Ishikawa (cell line): Measurements from ENCODE around the gene TMEM131.

Source experiments
- CEBPB ChIP-seq: IDR thresholded peaks from 2 replicates; pipeline ENCODE4 v1.6.1; 2012
- CREB1 ChIP-seq: IDR thresholded peaks from 2 replicates; pipeline ENCODE4 v1.6.1; 2012; ENCODE audit warnings: low read depth
- EGR1 ChIP-seq: IDR thresholded peaks from 2 replicates; pipeline ENCODE4 v1.6.1; 2012
- EP300 ChIP-seq: IDR thresholded peaks from 2 replicates; pipeline ENCODE4 v1.6.1; 2012; ENCODE audit warnings: borderline replicate concordance
- FOXM1 ChIP-seq: IDR thresholded peaks from 2 replicates; pipeline ENCODE4 v1.6.1; 2012; ENCODE audit warnings: low read depth, borderline replicate concordance
- MAX ChIP-seq: IDR thresholded peaks from 2 replicates; pipeline ENCODE4 v1.6.1; 2012
- NFIC ChIP-seq: IDR thresholded peaks from 2 replicates; pipeline ENCODE4 v1.6.1; 2012
- RAD21 ChIP-seq: IDR thresholded peaks from 2 replicates; pipeline ENCODE4 v1.6.1; 2012; ENCODE audit warnings: low read depth
- REST ChIP-seq: IDR thresholded peaks from 2 replicates; pipeline ENCODE4 v1.6.1; 2012; ENCODE audit warnings: low read depth, mild to moderate bottlenecking
- TAF1 ChIP-seq: IDR thresholded peaks from 2 replicates; pipeline ENCODE4 v1.6.1; 2012; ENCODE audit warnings: low read depth, mild to moderate bottlenecking
- TCF12 ChIP-seq: IDR thresholded peaks from 2 replicates; pipeline ENCODE4 v1.6.1; 2012; ENCODE audit warnings: low read depth
- TEAD4 ChIP-seq: IDR thresholded peaks from 2 replicates; pipeline ENCODE4 v1.6.1; 2012
- USF1 ChIP-seq: IDR thresholded peaks from 2 replicates; pipeline ENCODE4 v1.6.1; 2012
- YY1 ChIP-seq: IDR thresholded peaks from 2 replicates; pipeline ENCODE4 v1.6.1; 2012; ENCODE audit warnings: low read depth
- ZBTB7A ChIP-seq: IDR thresholded peaks from 2 replicates; pipeline ENCODE4 v1.6.1; 2012; ENCODE audit warnings: low read depth

The TMEM131 gene

DNA sequence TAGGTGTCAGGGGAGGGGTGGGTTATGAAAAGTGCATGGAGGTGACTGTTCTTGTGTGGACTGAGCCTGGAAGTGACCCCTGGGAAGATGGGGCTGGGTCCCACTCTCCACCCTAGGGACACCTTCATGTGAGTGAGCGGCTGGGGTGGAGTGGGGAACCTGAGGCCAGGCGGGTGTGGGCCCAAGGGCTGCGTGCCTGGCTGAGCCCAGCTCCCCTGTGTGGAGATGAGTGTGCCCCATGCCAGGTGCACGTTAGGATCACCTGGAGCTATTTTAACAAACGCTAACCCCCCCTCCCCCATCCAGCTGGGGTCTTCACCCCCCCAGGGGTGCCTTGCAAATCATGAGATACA, 255.9 kb downstream of the TMEM131 start:
- TF ChIP-seq ZBTB7A (no peak), RAD21 (no peak), TEAD4 (no peak), EP300 (no peak), USF1 (no peak), REST (no peak), FOXM1 (no peak), NFIC (no peak), CREB1 (no peak), TAF1 (no peak), EGR1 (no peak), CEBPB (no peak), MAX (no peak), YY1 (no peak), TCF12 (no peak)

DNA sequence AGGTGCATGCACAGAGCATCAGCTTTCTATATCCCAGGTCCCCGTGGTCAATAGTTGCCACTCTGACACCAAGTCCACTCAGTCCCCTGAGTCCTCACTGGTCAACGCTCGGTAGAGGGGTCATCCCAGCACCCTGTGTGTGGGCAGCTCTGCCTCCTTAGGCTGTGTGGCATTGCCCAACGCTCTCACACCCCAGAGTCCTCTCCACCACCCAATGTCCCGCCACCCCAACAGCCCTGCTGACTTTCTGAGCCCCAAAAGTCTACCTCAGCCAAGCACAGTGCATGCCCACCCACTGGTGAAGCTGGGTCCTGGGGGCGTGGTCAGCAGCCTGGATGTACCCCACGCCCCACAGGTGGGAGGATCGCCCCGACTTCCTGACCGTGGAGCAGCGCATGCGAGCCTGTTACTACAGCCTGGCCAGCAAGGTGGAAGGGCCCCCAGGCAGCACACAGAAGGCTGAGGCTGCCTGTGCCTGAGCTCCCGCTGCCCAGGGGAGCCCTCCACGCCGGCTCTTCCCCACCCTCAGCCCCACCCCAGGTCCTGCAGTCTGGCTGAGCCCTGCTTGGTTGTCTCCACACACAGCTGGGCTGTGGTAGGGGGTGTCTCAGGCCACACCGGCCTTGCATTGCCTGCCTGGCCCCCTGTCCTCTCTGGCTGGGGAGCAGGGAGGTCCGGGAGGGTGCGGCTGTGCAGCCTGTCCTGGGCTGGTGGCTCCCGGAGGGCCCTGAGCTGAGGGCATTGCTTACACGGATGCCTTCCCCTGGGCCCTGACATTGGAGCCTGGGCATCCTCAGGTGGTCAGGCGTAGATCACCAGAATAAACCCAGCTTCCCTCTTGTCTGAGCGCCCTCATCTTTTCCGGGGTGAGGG, 256.5 kb downstream of the TMEM131 start:
- TF ChIP-seq ZBTB7A (no peak), MAX (no peak), CEBPB (no peak), RAD21 (no peak), FOXM1 (no peak), TAF1 (no peak), REST (no peak), TEAD4 (no peak), TCF12 (no peak), USF1 (no peak), NFIC (no peak), EP300 (no peak), EGR1 (no peak), YY1 (no peak), CREB1 (no peak)

DNA sequence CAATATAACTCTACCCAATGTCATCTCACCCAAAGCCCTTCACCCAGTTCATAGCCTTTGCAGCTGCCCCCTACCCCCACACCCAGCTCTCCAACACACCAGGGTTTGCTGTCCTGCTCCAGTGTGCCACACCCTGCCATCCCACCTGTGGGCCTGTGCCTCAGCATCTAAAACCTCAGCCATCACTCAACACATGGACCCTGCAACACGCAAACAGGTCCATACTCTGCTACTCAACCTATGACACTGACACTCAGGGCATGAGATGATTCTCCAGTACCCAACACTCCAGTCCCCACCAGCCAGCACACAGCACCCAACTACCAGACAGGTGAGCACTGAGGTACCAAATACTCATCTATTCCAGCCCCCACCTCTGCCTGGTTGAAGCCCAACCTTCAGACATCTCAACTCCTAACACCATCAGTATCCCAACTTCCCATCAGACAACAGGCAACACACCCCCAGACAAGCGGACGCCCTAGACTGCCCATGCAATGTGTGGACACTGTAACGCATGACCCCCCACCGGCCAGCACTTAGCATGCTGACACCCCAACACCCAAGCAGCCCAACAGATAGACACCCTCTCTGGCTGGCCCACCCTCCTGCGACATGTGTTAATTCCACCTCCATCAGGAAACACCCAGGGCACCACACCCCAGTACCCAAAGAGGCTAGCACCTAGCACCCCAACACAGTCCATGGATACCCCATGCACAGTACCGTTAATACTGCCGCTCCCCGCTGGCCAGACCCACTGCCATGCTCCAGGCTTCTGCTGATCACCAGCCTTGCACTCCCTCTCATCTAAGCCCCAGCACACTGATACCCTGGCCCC, 257.3 kb downstream of the TMEM131 start:
- TF ChIP-seq YY1 (no peak), TAF1 (no peak), RAD21 (no peak), USF1 (no peak), FOXM1 (no peak), TEAD4 (no peak), ZBTB7A (no peak), EP300 (no peak), MAX (no peak), CREB1 (no peak), NFIC (no peak), TCF12 (no peak), EGR1 (no peak), CEBPB (no peak), REST (no peak)
